GM12878 (cell line): ENCODE data around the gene COQ2. TPM values are rescaled to one million over a fixed set of nuclear protein-coding genes. Genes with fewer than 3 reads are reported as not detected.

Source experiments
- ATAC-seq: fragments of 200-7000 bp; cut with Tn5 transposase; 3 replicates; pipeline ENCODE4 v1.9.1; 2020; ENCODE audit warnings: mild to moderate bottlenecking, moderate library complexity
- BruUV-seq: library from RNA; stranded (reverse); fragments of 400-500 nt; replicated peaks from 2 replicates; lab custom pipeline; 2021; lab: Mats Ljungman, UMichigan
- CTCF ChIA-PET: fragments of 300-600 bp; sonication (Branson Sonifier 250); formaldehyde crosslinking; extraction: SDS; loops from one replicate; lab custom pipeline; 2021; ENCODE audit warnings: inconsistent platforms; lab: Yijun Ruan, JAX
- POLR2A ChIA-PET: fragments of 350-600 bp; formaldehyde crosslinking; extraction: SDS; loops from one replicate; lab custom pipeline; 2021; ENCODE audit warnings: inconsistent platforms; lab: Charles Lee
- RAD21 ChIA-PET: fragments of 300-600 bp; sonication (Branson Sonifier 250); formaldehyde crosslinking; loops from one replicate; lab custom pipeline; 2023; ENCODE audit warnings: antibody characterized with exemption; ENCODE audit not compliant: unreplicated experiment; lab: Charles Lee
- SMC1A ChIA-PET: fragments of 300-600 bp; sonication (Branson Sonifier 250); formaldehyde crosslinking; loops from one replicate; lab custom pipeline; 2023; ENCODE audit not compliant: unreplicated experiment, uncharacterized antibody; lab: Charles Lee
- DNase-seq: peaks from one replicate; pipeline ENCODE4 v3.0.0-alpha.2; 2011; ENCODE audit warnings: low read depth, low spot score
- FAIRE-seq: peaks from 3 replicates; lab custom pipeline; 2011; peaks lifted over from hg19 to GRCh38; lab: Jason Lieb, UNC
- H2AFZ ChIP-seq: 2 replicates; pipeline ENCODE4 v1.6.0; 2011; ENCODE audit warnings: low read depth, low read length, control low read depth; ENCODE audit not compliant: control insufficient read depth
- H3K27ac ChIP-seq: 2 replicates; pipeline ENCODE4 v1.5.1; 2011; ENCODE audit warnings: control low read depth; ENCODE audit not compliant: control insufficient read depth, insufficient read depth
- H3K27me3 ChIP-seq, 2 experiments: replicated peaks in 1 of 2; 2 replicates each; pipeline versions ENCODE4 v1.6.0 to v1.6.1; 2011; ENCODE audit warnings: low read length in 1 of 2; ENCODE audit not compliant: control insufficient read depth in 2 of 2, insufficient read depth in 2 of 2
- H3K36me3 ChIP-seq, 2 experiments: 2 replicates each; pipeline ENCODE4 v1.5.1; 2011; ENCODE audit warnings: low read length in 1 of 2; ENCODE audit not compliant: control insufficient read depth in 2 of 2, insufficient read depth in 2 of 2
- H3K4me1 ChIP-seq: 2 replicates; pipeline ENCODE4 v1.6.1; 2011; ENCODE audit warnings: mild to moderate bottlenecking, low read length, moderate library complexity, mixed read lengths; ENCODE audit not compliant: control insufficient read depth, insufficient read depth
- H3K4me2 ChIP-seq: 2 replicates; pipeline ENCODE4 v1.6.0; 2011; ENCODE audit warnings: control low read depth; ENCODE audit not compliant: control insufficient read depth, insufficient read depth
- H3K4me3 ChIP-seq: fragments of 200-600 bp; sonication (generic); 2 replicates; pipeline ENCODE4 v1.5.1; 2016
- H3K79me2 ChIP-seq: 2 replicates; pipeline ENCODE4 v1.6.0; 2011; ENCODE audit warnings: low read length; ENCODE audit not compliant: control insufficient read depth, insufficient read depth
- H3K9ac ChIP-seq: 2 replicates; pipeline ENCODE4 v1.8.0; 2011; ENCODE audit warnings: low read length, control low read depth, mixed read lengths; ENCODE audit not compliant: control insufficient read depth, insufficient read depth
- H3K9me3 ChIP-seq: replicated peaks from 3 replicates; pipeline ENCODE4 v1.5.1; 2011; ENCODE audit warnings: mild to moderate bottlenecking, low read length; ENCODE audit not compliant: control insufficient read depth, insufficient read depth
- H4K20me1 ChIP-seq: 2 replicates; pipeline ENCODE4 v1.6.0; 2011; ENCODE audit not compliant: control insufficient read depth, insufficient read depth
- CBX5 ChIP-seq: sonication (generic); IDR thresholded peaks from 2 replicates; pipeline ENCODE4 v1.6.1; 2016; ENCODE audit warnings: low read depth, moderate library complexity, mild to moderate bottlenecking, inconsistent platforms
- CEBPB ChIP-seq, 2 experiments: fragments of 150-350 bp in 1 of 2; IDR thresholded peaks; 2 replicates each; pipeline ENCODE4 v1.6.1; 2012 to 2014; ENCODE audit warnings: low read depth in 2 of 2, low read length in 2 of 2, borderline replicate concordance in 1 of 2, inconsistent platforms in 1 of 2
- CREB1 ChIP-seq: IDR thresholded peaks from 2 replicates; pipeline ENCODE4 v1.6.1; 2012; ENCODE audit warnings: low read depth, mild to moderate bottlenecking, inconsistent platforms
- DPF2 ChIP-seq: fragments of 450-650 bp; IDR thresholded peaks from 2 replicates; pipeline ENCODE4 v1.6.1; 2017; ENCODE audit warnings: mild to moderate bottlenecking
- EP300 ChIP-seq, 2 experiments: fragments of 150-350 bp in 1 of 2; IDR thresholded peaks; 2 replicates each; pipeline ENCODE4 v1.6.1; 2011 to 2012; ENCODE audit warnings: low read depth in 2 of 2, low read length in 2 of 2, borderline replicate concordance in 1 of 2, improper control_type of control experiment in 1 of 2, inconsistent platforms in 1 of 2; ENCODE audit not compliant: control insufficient read depth in 1 of 2
- GABPA ChIP-seq: IDR thresholded peaks from 2 replicates; pipeline ENCODE4 v1.6.1; 2014; ENCODE audit warnings: antibody characterized with exemption, low read depth, mild to moderate bottlenecking, inconsistent platforms
- GATAD2B ChIP-seq: fragments of 450-650 bp; conservative IDR thresholded peaks from 2 replicates; pipeline ENCODE4 v1.6.1; 2017; ENCODE audit warnings: low read depth, mild to moderate bottlenecking, moderate library complexity
- IKZF2 ChIP-seq, 2 experiments: fragments of 450-650 bp; IDR thresholded peaks; 2 replicates each; pipeline ENCODE4 v1.6.1; 2017; ENCODE audit warnings: mild to moderate bottlenecking in 2 of 2, moderate library complexity in 2 of 2
- JUND ChIP-seq: IDR thresholded peaks from 2 replicates; pipeline ENCODE4 v1.6.1; 2012; ENCODE audit warnings: low read depth, mild to moderate bottlenecking, low read length, improper control_type of control experiment, moderate library complexity
- KAT2A ChIP-seq: conservative IDR thresholded peaks from 2 replicates; pipeline ENCODE4 v1.6.1; 2011; ENCODE audit warnings: low read depth, low read length; ENCODE audit not compliant: control insufficient read depth
- KLF5 ChIP-seq: fragments of 450-650 bp; IDR thresholded peaks from 2 replicates; pipeline ENCODE4 v1.6.1; 2014; ENCODE audit warnings: mild to moderate bottlenecking; ENCODE audit not compliant: partially characterized antibody
- MEF2B ChIP-seq: fragments of 450-650 bp; IDR thresholded peaks from 2 replicates; pipeline ENCODE4 v1.6.1; 2018; ENCODE audit warnings: mild to moderate bottlenecking, moderate library complexity; ENCODE audit not compliant: partially characterized antibody, poor library complexity, severe bottlenecking
- MLLT1 ChIP-seq: fragments of 450-650 bp; IDR thresholded peaks from 2 replicates; pipeline ENCODE4 v1.6.1; 2016; ENCODE audit warnings: mild to moderate bottlenecking
- NBN ChIP-seq: fragments of 450-650 bp; IDR thresholded peaks from 2 replicates; pipeline ENCODE4 v1.6.1; 2016
- NR2C2 ChIP-seq: IDR thresholded peaks from 2 replicates; pipeline ENCODE4 v1.6.1; 2011; ENCODE audit warnings: borderline replicate concordance, low read depth; ENCODE audit not compliant: control insufficient read depth, insufficient read length
- NRF1 ChIP-seq: conservative IDR thresholded peaks from 2 replicates; pipeline ENCODE4 v1.6.1; 2011; ENCODE audit warnings: mild to moderate bottlenecking, low read depth, low read length, improper control_type of control experiment
- RAD21 ChIP-seq: IDR thresholded peaks from 2 replicates; pipeline ENCODE4 v1.6.1; 2011; ENCODE audit warnings: mild to moderate bottlenecking, low read depth, low read length, moderate library complexity; ENCODE audit not compliant: insufficient read depth
- RB1 ChIP-seq: fragments of 450-650 bp; formaldehyde crosslinking; IDR thresholded peaks from 2 replicates; pipeline ENCODE4 v1.6.1; 2017; ENCODE audit warnings: mild to moderate bottlenecking, borderline replicate concordance
- SMARCA5 ChIP-seq: fragments of 450-650 bp; IDR thresholded peaks from 2 replicates; pipeline ENCODE4 v1.6.1; 2017; ENCODE audit warnings: mild to moderate bottlenecking
- SPI1 ChIP-seq: IDR thresholded peaks from 2 replicates; pipeline ENCODE4 v1.6.1; 2011; ENCODE audit warnings: low read depth, mild to moderate bottlenecking, low read length, moderate library complexity, borderline replicate concordance; ENCODE audit not compliant: insufficient read depth
- TARDBP ChIP-seq: IDR thresholded peaks from 2 replicates; pipeline ENCODE4 v1.6.1; 2016; ENCODE audit warnings: borderline replicate concordance
- TCF12 ChIP-seq: IDR thresholded peaks from 2 replicates; pipeline ENCODE4 v1.6.1; 2011; ENCODE audit warnings: low read depth, mild to moderate bottlenecking, low read length
- WGBS: methylation state at CpG from one replicate; pipeline ENCODE4 v1.1.6; 2016; ENCODE audit warnings: low lambda C conversion rate; ENCODE audit not compliant: insufficient replicate concordance, insufficient coverage; ENCODE audit errors: missing lambda C conversion rate; 5-methylcytosine and 5-hydroxymethylcytosine counted together
- in situ Hi-C: fragments of 300-500 bp; cut with MboI; formaldehyde crosslinking; loops from 9 replicates; pipeline ENCODE4 v1.14.3; 2018; ENCODE audit warnings: mixed read lengths
- intact Hi-C: fragments of 100-400 bp; cut with micrococcal nuclease; formaldehyde crosslinking; loops from one replicate; pipeline ENCODE4 v1.14.2; 2022; ENCODE audit not compliant: unreplicated experiment
- polyA plus RNA-seq, 11 experiments: library from polyadenylated mRNA; depleted of rRNA in 4 of 11; unstranded in 6 of 11; stranded (reverse) in 5 of 11; fragments of >200 nt; fragmentation: Nextera tagmentation in 4 of 11; fragmentation: Illumina TruSeq in 1 of 11; extraction: Ambion mirVana in 4 of 11; extraction: Trizol in 1 of 11; gene quantifications; 1 replicate in 1 of 11; 2 replicates in 10 of 11; pipeline versions ENCODE4 v1.2.1 to v1.2.3, GENCODE V29; 2011 to 2016; ENCODE audit warnings: inconsistent platforms in 2 of 11, missing spikeins in 2 of 11, low read depth in 1 of 11
- total RNA-seq, 4 experiments: library from RNA; depleted of rRNA in 3 of 4; stranded (reverse); fragments of >200 nt in 3 of 4; fragmentation: Illumina TruSeq in 1 of 4; extraction: Trizol in 1 of 4; gene quantifications; 2 replicates each; pipeline versions ENCODE4 v1.2.1 to v1.2.3, GENCODE V29; 2013 to 2021

COQ2 gene
- total and polyA plus RNA-seq, 10 of the 15 experiments (the other 5 are each of a cell fraction or from before 2014, with no cell fraction given): 5.0 to 46.7 (median 19.1) TPM

DNA sequence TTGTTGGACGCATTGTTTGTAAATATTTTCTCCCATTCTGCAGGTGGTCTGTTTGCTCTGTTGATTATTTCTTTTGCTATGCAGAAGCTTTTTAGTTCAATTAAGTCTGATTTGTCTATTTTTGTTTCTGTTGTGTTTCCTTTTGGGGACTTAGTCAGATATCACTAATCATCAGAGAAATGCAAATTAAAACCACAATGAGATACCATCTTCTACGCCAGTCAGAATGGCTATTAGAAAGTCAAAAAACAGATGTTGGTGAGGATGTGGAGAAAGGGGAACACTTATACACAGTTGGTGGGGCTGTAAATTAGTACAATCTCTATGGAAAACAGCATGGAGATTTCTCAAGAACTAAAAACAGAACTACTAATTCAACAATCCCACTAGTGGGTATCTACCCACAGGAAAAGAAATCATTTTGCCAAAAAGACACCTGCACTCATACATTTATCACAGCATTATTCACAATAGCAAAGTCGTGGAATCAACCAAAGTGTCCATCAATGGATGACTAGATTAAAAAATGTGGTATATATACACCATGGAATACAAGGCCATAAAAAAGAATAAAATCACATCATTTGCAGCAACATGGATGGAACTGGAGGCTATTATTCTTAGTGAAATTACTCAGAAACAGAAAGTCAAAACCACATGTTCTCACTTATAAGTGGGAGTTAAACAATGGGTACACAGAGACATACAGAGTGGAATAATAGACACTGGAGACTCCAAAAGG lies 8.1 kb downstream of the COQ2 start:
- no peak overlapping the region for H3K9ac ChIP-seq
- ChIA-PET POLR2A (interaction anchor here (1.4 kb wide), 1 partner anchor 55 kb away, joined by 3 read pairs; no protein-coding TSS in a partner anchor), SMC1A (interaction anchor here (1.0 to 7.1 kb wide), 6 partner anchors 10 to 201 kb away, joined by 3 to 42 read pairs (median 6); no protein-coding TSS in a partner anchor), CTCF (interaction anchor here (0.7 to 1.4 kb wide), 5 partner anchors 10 to 68 kb away, joined by 3 to 8 read pairs (median 4); no protein-coding TSS in a partner anchor), RAD21 (interaction anchor here (0.6 to 1.3 kb wide), 6 partner anchors 8 to 371 kb away, joined by 3 to 8 read pairs (median 3); partner anchors contain the start of genes COQ2 and PLAC8)
- H3K9me3 ChIP-seq: no peaks in the 10 kb centered on the region
- intact Hi-C loops: loop anchor here (1.0 kb wide), 1 partner anchor 166 kb away; no protein-coding TSS in a partner anchor
- peak overlapping the region; percentile 85 for H3K4me2 ChIP-seq
- in situ Hi-C loops: no loop called here
- 3% methylated on average over 3 of the region's 3 CpGs for WGBS
- H3K27me3 ChIP-seq: no peaks in the 10 kb centered on the region
- ATAC-seq (peak; percentile 70), DNase-seq (no peak), FAIRE-seq (peak; percentile 23)
- no peaks in the 10 kb centered on the region for H4K20me1 ChIP-seq
- peaks cover 2 to 7% of the 10 kb centered on the region in 2 experiments; a peak in 3 of 4 replicates for H3K36me3 ChIP-seq
- H3K79me2 ChIP-seq: peaks cover 24% of the 10 kb centered on the region
- H3K4me3 ChIP-seq: peak overlapping the region; percentile 26; the same call in 1 of the 2 replicates
- BruUV-seq: TSS peak; percentile 96
- H3K4me1 ChIP-seq: peaks cover 44% of the 10 kb centered on the region
- peak overlapping the region; percentile 78 for H3K27ac ChIP-seq
- no peak overlapping the region for H2AFZ ChIP-seq
- TF ChIP-seq NR2C2 (no peak), MEF2B (peak; percentile 94), IKZF2 (IDR thresholded peaks at IDR 0.05) (peak; percentile 89 to 92), TCF12 (peak; percentile 83), DPF2 (peak; percentile 88), MLLT1 (peak; percentile 68; the same call in 1 of the 2 replicates), JUND (peak; percentile 46; the same call in 1 of the 2 replicates), GABPA (0 out of 2 replicates have a peak, but pooled peaks have one; percentile 8), NBN (peak; percentile 70; the same call in 1 of the 2 replicates), RAD21 (no peak), SMARCA5 (peak; percentile 75; the same call in 1 of the 2 replicates), TARDBP (no peak), EP300 (IDR thresholded peaks at IDR 0.05; ENCODE audit: borderline replicate concordance in 1 of 2, control insufficient read depth in 1 of 2, low read depth in 2 of 2, low read length in 2 of 2) (peak in 1 of 2 experiments; percentile 70; a peak in 1 of 4 replicates), KLF5 (peak; percentile 55), NRF1 (no peak), CEBPB (IDR thresholded peaks at IDR 0.05; ENCODE audit: borderline replicate concordance in 1 of 2, low read depth in 2 of 2, low read length in 2 of 2) (no peak), KAT2A (no peak), SPI1 (peak; percentile 63), RB1 (no peak), CBX5 (0 out of 2 replicates have a peak, but pooled peaks have one; percentile 51), GATAD2B (0 out of 2 replicates have a peak, but pooled peaks have one; percentile 65), CREB1 (0 out of 2 replicates have a peak, but pooled peaks have one; percentile 9)
